Liver (tissue), 10 donors: ENCODE data around the gene DRG1. TPM values are rescaled to one million over a fixed set of nuclear protein-coding genes. Genes with fewer than 3 reads are reported as not detected.
"Not testable (repeated sequence)": the region's sequence is repeated elsewhere in the genome, so short reads cannot be mapped to it uniquely, and the experiment has no call there.

Experiments
- DNase-seq: peaks from one replicate; pipeline ENCODE4 v3.0.0-alpha.2; 2017; ENCODE audit warnings: low spot score
- H3K27ac ChIP-seq, 2 donors: one replicate each; pipeline ENCODE4 v1.7.0; 2013; ENCODE audit warnings: inconsistent platforms in 2 of 2, low read length in 2 of 2, control low read depth in 1 of 2, low read depth in 1 of 2, mild to moderate bottlenecking in 1 of 2
- H3K27me3 ChIP-seq, 4 donors: one replicate each; pipeline versions ENCODE4 v1.6.1 to v1.7.0; 2013; ENCODE audit warnings: low read length in 3 of 4, inconsistent platforms in 1 of 4, mild to moderate bottlenecking in 1 of 4, moderate library complexity in 1 of 4; ENCODE audit not compliant: control insufficient read depth in 4 of 4, insufficient read depth in 4 of 4
- H3K36me3 ChIP-seq, 4 donors: one replicate each; pipeline versions ENCODE4 v1.6.1 to v1.7.0; 2013; ENCODE audit warnings: low read length in 3 of 4, mild to moderate bottlenecking in 3 of 4, low read depth in 1 of 4, moderate library complexity in 1 of 4; ENCODE audit not compliant: control insufficient read depth in 4 of 4, insufficient read depth in 3 of 4
- H3K4me1 ChIP-seq, 4 donors: one replicate each; pipeline versions ENCODE4 v1.6.1 to v1.7.0; 2013; ENCODE audit warnings: low read length in 3 of 4, mild to moderate bottlenecking in 3 of 4, moderate library complexity in 1 of 4; ENCODE audit not compliant: control insufficient read depth in 4 of 4, insufficient read depth in 4 of 4
- H3K4me3 ChIP-seq, 3 donors: one replicate each; pipeline versions ENCODE4 v1.6.1 to v1.7.0; 2013; ENCODE audit warnings: low read length in 3 of 3, control low read depth in 1 of 3, low read depth in 1 of 3, mild to moderate bottlenecking in 1 of 3
- H3K9ac ChIP-seq, 2 donors: one replicate each; pipeline ENCODE4 v1.7.0; 2013; ENCODE audit warnings: low read length in 2 of 2, mild to moderate bottlenecking in 2 of 2, moderate library complexity in 2 of 2, control low read depth in 1 of 2, low read depth in 1 of 2
- H3K9me3 ChIP-seq, 4 donors: one replicate each; pipeline versions ENCODE4 v1.6.1 to v1.7.0; 2013; ENCODE audit warnings: low read length in 3 of 4; ENCODE audit not compliant: control insufficient read depth in 4 of 4
- ATF3 ChIP-seq: IDR thresholded peaks from 2 replicates; pipeline ENCODE4 v1.6.1; 2016; ENCODE audit warnings: antibody characterized with exemption
- CTCF ChIP-seq: fragments of 150-350 bp; IDR thresholded peaks from 2 replicates; pipeline ENCODE4 v1.5.1; 2017; ENCODE audit warnings: improper control_type of control experiment, low read depth, low read length; ENCODE audit not compliant: missing input control
- EGR1 ChIP-seq, 2 donors: IDR thresholded peaks; 2 replicates each; pipeline ENCODE4 v1.6.1; 2016 to 2018; ENCODE audit warnings: antibody characterized with exemption in 2 of 2, low read depth in 2 of 2
- FOXA1 ChIP-seq: IDR thresholded peaks from 2 replicates; pipeline ENCODE4 v1.6.1; 2016; ENCODE audit warnings: antibody characterized with exemption
- FOXA2 ChIP-seq: IDR thresholded peaks from 2 replicates; pipeline ENCODE4 v1.6.1; 2016; ENCODE audit warnings: antibody characterized with exemption
- GABPA ChIP-seq, 2 donors: IDR thresholded peaks in 1 of 2; conservative IDR thresholded peaks in 1 of 2; 2 replicates each; pipeline ENCODE4 v1.6.1; 2016; ENCODE audit warnings: antibody characterized with exemption in 2 of 2, mild to moderate bottlenecking in 1 of 2, moderate library complexity in 1 of 2
- HNF4A ChIP-seq, 2 donors: conservative IDR thresholded peaks; 2 replicates each; pipeline ENCODE4 v1.6.1; 2016; ENCODE audit warnings: antibody characterized with exemption in 2 of 2, mild to moderate bottlenecking in 2 of 2
- HNF4G ChIP-seq: IDR thresholded peaks from 2 replicates; pipeline ENCODE4 v1.6.1; 2016; ENCODE audit warnings: antibody characterized with exemption
- JUND ChIP-seq, 2 donors: IDR thresholded peaks; 2 replicates each; pipeline ENCODE4 v1.6.1; 2016; ENCODE audit warnings: antibody characterized with exemption in 2 of 2
- MAX ChIP-seq: IDR thresholded peaks from 2 replicates; pipeline ENCODE4 v1.6.1; 2016; ENCODE audit warnings: antibody characterized with exemption
- NR2F2 ChIP-seq: IDR thresholded peaks from 2 replicates; pipeline ENCODE4 v1.6.1; 2016; ENCODE audit warnings: antibody characterized with exemption
- RAD21 ChIP-seq, 2 donors: IDR thresholded peaks; 2 replicates each; pipeline ENCODE4 v1.6.1; 2016; ENCODE audit warnings: antibody characterized with exemption in 2 of 2, mild to moderate bottlenecking in 2 of 2
- REST ChIP-seq: IDR thresholded peaks from 2 replicates; pipeline ENCODE4 v1.6.1; 2016; ENCODE audit warnings: antibody characterized with exemption, mild to moderate bottlenecking
- RXRA ChIP-seq, 2 donors: IDR thresholded peaks; 2 replicates each; pipeline ENCODE4 v1.6.1; 2017 to 2018; ENCODE audit warnings: antibody characterized with exemption in 2 of 2, mild to moderate bottlenecking in 1 of 2
- SP1 ChIP-seq: IDR thresholded peaks from 2 replicates; pipeline ENCODE4 v1.6.1; 2018; ENCODE audit warnings: antibody characterized with exemption, mild to moderate bottlenecking
- TAF1 ChIP-seq: conservative IDR thresholded peaks from 2 replicates; pipeline ENCODE4 v1.6.1; 2016; ENCODE audit warnings: antibody characterized with exemption, mild to moderate bottlenecking
- YY1 ChIP-seq: IDR thresholded peaks from 2 replicates; pipeline ENCODE4 v1.6.1; 2016; ENCODE audit warnings: antibody characterized with exemption, mild to moderate bottlenecking
- ZBTB33 ChIP-seq: IDR thresholded peaks from 2 replicates; pipeline ENCODE4 v1.6.1; 2016; ENCODE audit warnings: antibody characterized with exemption
- WGBS: extraction: QIAGEN DNeasy Blood & Tissue Kit; methylation state at CpG from one replicate; pipeline ENCODE4 v1.1.7; 2013; 5-methylcytosine and 5-hydroxymethylcytosine counted together
- polyA plus RNA-seq, 2 donors: library from polyadenylated mRNA; stranded (reverse) in 1 of 2; unstranded in 1 of 2; fragments of 200-250 nt in 1 of 2; fragments of >200 nt in 1 of 2; fragmentation: Nextera tagmentation in 1 of 2; extraction: Ambion mirVana in 1 of 2; gene quantifications; one replicate each; pipeline versions ENCODE4 v1.2.1 to v1.2.3, GENCODE V29; 2013 to 2015
- small RNA-seq: library from RNA; depleted of rRNA; stranded (forward); fragments of <200 nt; gene quantifications from one replicate; pipeline ENCODE3, GENCODE V24; 2014
- total RNA-seq, 2 donors: library from RNA; depleted of rRNA; stranded (reverse); fragments of >200 nt; gene quantifications; one replicate each; pipeline ENCODE4 v1.2.3, GENCODE V29; 2014
- donor health status: healthy.
- donor health status: healthy.
- donor health status: healthy.
- donor health status: healthy.
- donor health status: healthy.

Gene DRG1
- total and polyA plus RNA-seq, 4 donors = 23.1 to 39.7 (median 32.5) TPM

- no peaks in the 10 kb centered on the region for H3K27me3 ChIP-seq
- no peaks in the 10 kb centered on the region for H3K9me3 ChIP-seq
- no peak overlapping the region for H3K9ac ChIP-seq
- H3K36me3 ChIP-seq = peaks cover 10 to 28% (median 14%) of the 10 kb centered on the region in 4 donors
- 95% methylated on average over 3 of the region's 3 CpGs for WGBS
- no peak overlapping the region for H3K4me3 ChIP-seq
- no peak for DNase-seq
- no peak overlapping the region for H3K27ac ChIP-seq
- no peaks in the 10 kb centered on the region for H3K4me1 ChIP-seq
- no peak for TF ChIP-seq REST
- TF ChIP-seq HNF4A (conservative IDR thresholded peaks at IDR 0.05) = no peak
- no peak for TF ChIP-seq ATF3
- no peak for TF ChIP-seq ZBTB33
- TF ChIP-seq GABPA (IDR thresholded peaks at IDR 0.05 in 1 of 2, conservative IDR thresholded peaks at IDR 0.05 in 1 of 2) = no peak
- no peak for TF ChIP-seq TAF1
- no peak for TF ChIP-seq JUND (IDR thresholded peaks at IDR 0.05)
- TF ChIP-seq HNF4G = no peak
- no peak for TF ChIP-seq RXRA (IDR thresholded peaks at IDR 0.05)
- TF ChIP-seq FOXA2 = no peak
- TF ChIP-seq SP1 = no peak
- TF ChIP-seq EGR1 (IDR thresholded peaks at IDR 0.05; ENCODE audit: low read depth in 2 of 2) = no peak
- no peak for TF ChIP-seq MAX
- no peak for TF ChIP-seq FOXA1
- no peak for TF ChIP-seq NR2F2
- no peak for TF ChIP-seq CTCF
- no peak for TF ChIP-seq RAD21 (IDR thresholded peaks at IDR 0.05)
- TF ChIP-seq YY1 = no peak
Measured at GRCh38 chr22:31481129-31481528, 81.7 kb downstream of the DRG1 start.

- not testable (repeated sequence) for H3K27me3 ChIP-seq, H3K27ac ChIP-seq, H3K4me3 ChIP-seq, DNase-seq, H3K4me1 ChIP-seq, H3K9ac ChIP-seq, H3K9me3 ChIP-seq
- H3K36me3 ChIP-seq = peaks cover 11 to 26% (median 15%) of the 10 kb centered on the region in 4 donors
- 67% methylated on average over 8 of the region's 8 CpGs for WGBS
Measured at GRCh38 chr22:31482470-31482869, 83.1 kb downstream of the DRG1 start.

Small RNA genes lying within 50 kb of the gene (small RNA-seq; reads per million reads assigned to genes)
- not detected for gene RNU6-28P
- not detected for gene RNU6-338P

Other genes with a start within 250 kb of the DRG1 start
- 10 to 100 TPM; 11.7 to 37.4 TPM for gene RNF185, start 239.4 kb upstream of the DRG1 start, total RNA-seq
- 10 to 100 TPM; 25.6 to 33.1 TPM for gene RNF185, start 239.4 kb upstream of the DRG1 start, polyA plus RNA-seq
- gene LIMK2, start 187.3 kb upstream of the DRG1 start, total RNA-seq = 10 to 100 TPM; 13.6 to 39.2 TPM
- gene LIMK2, start 187.3 kb upstream of the DRG1 start, polyA plus RNA-seq = 10 to 100 TPM in 1 of 2 donors, 1 to 10 TPM in 1; 6.6 to 13.3 TPM
- 1 to 10 TPM; 7.3 to 7.8 TPM for gene PIK3IP1, start 107.1 kb upstream of the DRG1 start, total RNA-seq
- gene PIK3IP1, start 107.1 kb upstream of the DRG1 start, polyA plus RNA-seq = 1 to 10 TPM; 3.1 to 4.7 TPM
- gene PATZ1, start 53.3 kb upstream of the DRG1 start, total RNA-seq = 10 to 100 TPM; 11.0 to 13.5 TPM
- gene PATZ1, start 53.3 kb upstream of the DRG1 start, polyA plus RNA-seq = 1 to 10 TPM; 3.8 to 9.3 TPM
- gene EIF4ENIF1, start 90.2 kb downstream of the DRG1 start, total RNA-seq = 1 to 10 TPM; 7.0 to 7.1 TPM
- 1 to 10 TPM; 4.6 to 5.1 TPM for gene EIF4ENIF1, start 90.2 kb downstream of the DRG1 start, polyA plus RNA-seq
- 10 to 100 TPM; 11.0 to 16.2 TPM for gene SFI1, start 96.9 kb downstream of the DRG1 start, total RNA-seq
- 1 to 10 TPM; 3.1 to 3.7 TPM for gene SFI1, start 96.9 kb downstream of the DRG1 start, polyA plus RNA-seq